SU-DHL-6 (cell line): ENCODE data around the gene SNTB2.

ENCODE experiments used
- CTCF ChIP-seq: fragments of 200-600 bp; sonication (generic); IDR thresholded peaks from one replicate; pipeline ENCODE4 v1.5.1; 2017; ENCODE audit warnings: antibody characterized with exemption, mild to moderate bottlenecking, low read length, moderate library complexity; ENCODE audit not compliant: insufficient read depth, poor library complexity, severe bottlenecking
- EZH2phosphoT487 ChIP-seq: fragments of 200-600 bp; sonication (generic), shearing (Covaris generic); conservative IDR thresholded peaks from 2 replicates; pipeline ENCODE4 v1.6.1; 2018; ENCODE audit warnings: mild to moderate bottlenecking, antibody characterized with exemption, low read length, moderate library complexity, mixed read lengths

GRCh38 chr16:69234460-69234859 is 47.5 kb downstream of the SNTB2 start:
- TF ChIP-seq CTCF (no peak), EZH2phosphoT487 (no peak)
